Stimulated activated CD8-positive, alpha-beta memory T cell treated with anti-CD3 and anti-CD28 coated beads, Interleukin-4, amount 100 ng/mL, for 1 hour (primary cell): ENCODE measurements around the gene LASP1.
"Not testable (repeated sequence)": the region's sequence is repeated elsewhere in the genome, so short reads cannot be mapped to it uniquely, and the experiment has no call there.

Experiments used
- DNase-seq, 2 donors: peaks; one replicate each; pipeline ENCODE4 v3.0.0-alpha.2; 2020; ENCODE audit warnings: low read depth in 2 of 2, low spot score in 1 of 2

Gene LASP1

DNA sequence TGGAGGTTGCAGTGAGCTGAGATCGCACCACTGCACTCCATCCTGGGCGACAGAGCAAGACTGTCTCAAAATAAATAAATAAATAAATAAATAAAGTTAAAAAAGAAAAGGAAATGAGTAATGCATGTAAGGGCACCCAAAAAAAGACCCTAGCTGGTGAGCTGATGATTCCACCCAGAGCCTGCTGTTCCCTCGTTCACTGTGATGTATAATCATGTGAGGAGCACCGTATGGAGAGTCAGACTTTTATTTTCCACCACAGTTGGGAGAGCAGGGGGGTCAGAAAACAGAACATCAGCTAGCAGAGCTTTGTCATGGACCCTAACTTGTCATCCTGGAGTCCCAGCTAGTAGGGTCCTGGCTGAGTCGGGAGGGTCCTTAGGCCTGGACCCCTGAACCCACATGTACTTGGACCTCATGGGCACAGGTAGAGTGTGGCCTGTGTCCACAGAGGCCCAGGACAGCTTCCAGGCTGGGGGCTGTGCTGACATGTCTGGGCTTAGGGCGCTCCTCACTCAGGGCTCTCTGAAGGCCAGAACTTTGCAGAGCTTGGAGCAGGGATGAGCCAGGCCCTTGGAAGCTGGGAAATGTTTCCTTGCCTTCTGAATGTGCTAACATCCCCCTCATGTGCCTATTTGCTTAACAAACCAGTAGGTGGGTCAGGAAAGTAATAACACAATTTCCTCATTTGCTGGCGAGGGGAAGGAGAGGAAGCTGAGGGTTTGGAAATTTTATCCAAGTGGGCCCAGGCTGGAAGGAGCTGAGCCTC, 36.8 kb downstream of the LASP1 start:
- no peak for DNase-seq

- no peak for DNase-seq
Observed at GRCh38 chr17:38907930-38908675, 38.2 kb downstream of the LASP1 start.

DNA sequence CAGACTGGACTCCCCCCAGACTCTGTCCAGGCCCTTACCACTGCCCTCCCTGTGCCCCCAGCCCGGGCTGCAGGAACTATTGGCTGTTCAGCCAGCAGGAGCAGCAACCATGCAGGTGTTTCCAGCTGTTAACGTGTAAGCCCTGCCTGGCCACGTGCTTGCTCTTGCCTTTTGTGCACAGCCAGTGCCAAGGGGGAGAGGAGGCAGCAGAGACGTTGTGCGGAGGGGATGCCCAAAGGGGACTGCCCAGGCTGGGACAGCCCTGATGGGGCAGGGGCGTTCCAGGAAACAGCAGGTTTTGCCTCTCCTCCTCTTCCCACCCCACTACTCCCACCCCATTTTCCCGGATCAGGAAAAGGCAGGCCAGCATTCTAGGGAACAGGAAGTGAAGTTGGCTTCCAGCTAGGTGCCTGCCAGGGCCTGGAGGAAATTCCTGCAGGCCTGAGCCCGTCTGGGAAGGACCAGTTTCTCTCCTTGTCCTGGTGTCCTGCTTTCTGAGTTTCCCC, 38.9 kb downstream of the LASP1 start:
- DNase-seq, result no peak

DNA sequence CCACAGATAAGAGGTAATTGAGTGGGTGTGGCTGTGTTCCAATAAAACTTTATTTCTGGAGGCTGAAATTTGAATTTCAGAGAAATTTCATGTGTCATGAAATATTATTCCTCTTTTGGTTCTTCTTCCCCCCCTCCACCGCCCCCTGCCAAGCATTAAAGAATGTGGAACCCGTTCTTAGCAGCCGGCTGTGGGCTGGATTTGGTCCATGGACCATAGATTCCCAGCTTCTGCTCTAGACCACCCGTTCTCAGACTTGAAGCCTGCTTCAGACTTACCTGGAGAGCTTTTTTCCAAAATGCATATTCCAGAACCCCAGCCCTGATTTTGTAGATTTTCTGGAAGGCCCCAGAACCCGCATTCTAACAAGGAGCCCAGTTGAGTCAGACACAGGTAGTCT, 40.5 kb downstream of the LASP1 start:
- DNase-seq, result no peak

GRCh38 chr17:38911081-38911730, 41.3 kb downstream of the LASP1 start:
- no peak for DNase-seq

GRCh38 chr17:38911731-38912081, 41.8 kb downstream of the LASP1 start:
- DNase-seq, result not testable (repeated sequence)

DNA sequence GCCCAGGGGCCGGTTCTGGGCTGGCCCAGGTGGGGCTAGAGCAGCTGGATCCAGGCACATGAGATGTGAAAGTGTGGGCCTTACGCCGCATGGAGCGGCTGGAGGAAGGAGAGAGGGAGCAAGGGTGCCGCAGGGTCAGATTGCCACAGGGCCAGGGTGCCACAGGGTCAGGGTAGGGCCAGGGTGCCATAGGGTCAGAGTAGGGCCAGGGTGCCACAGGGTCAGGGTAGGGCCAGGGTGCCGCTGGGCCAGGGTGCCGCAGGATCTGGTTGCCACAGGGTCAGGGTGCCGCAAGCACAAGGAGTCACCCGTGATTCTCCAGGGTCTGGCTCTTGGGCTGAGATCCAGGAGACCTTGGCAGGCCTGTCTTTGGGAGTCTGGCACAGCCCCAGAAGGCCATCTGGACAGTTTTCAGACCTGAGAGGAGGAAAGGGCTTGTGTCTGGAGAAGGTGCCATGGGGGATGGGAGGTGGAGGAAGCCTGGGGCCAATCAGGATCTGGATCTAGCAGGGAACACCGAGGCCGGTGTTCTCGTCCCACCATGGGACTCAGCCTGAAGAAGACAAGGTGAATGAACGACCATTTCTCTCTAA, 42.5 kb downstream of the LASP1 start:
- DNase-seq, result no peak

GRCh38 chr17:38914741-38915638, 45.1 kb downstream of the LASP1 start:
- DNase-seq, result no peak

- DNase-seq, result no peak
Observed at GRCh38 chr17:38915639-38915995, 45.8 kb downstream of the LASP1 start.

- no peak for DNase-seq
Observed at GRCh38 chr17:38916771-38917170, 46.9 kb downstream of the LASP1 start.

DNA sequence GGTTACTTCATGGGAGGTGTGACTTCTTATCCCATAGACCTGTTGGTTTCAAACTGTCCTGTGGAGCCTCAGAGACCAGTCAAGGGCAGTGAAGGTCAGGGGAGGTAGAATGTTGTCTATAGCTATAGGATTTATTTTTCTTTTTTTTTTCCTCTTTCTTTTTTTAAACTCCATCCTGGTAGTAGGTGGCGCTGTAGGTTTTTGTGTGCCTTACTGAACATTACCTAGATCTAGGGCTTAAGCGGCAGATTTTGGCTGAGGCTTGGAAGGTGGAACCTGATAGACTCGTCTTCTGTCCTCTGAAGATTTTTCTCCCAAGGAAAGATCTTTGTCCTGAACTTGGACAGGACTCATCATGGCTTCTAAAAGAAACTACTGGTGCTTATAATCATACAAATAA, 47.4 kb downstream of the LASP1 start:
- no peak for DNase-seq

- no peak for DNase-seq
Observed at GRCh38 chr17:38918129-38918913, 48.5 kb downstream of the LASP1 start.

- no peak for DNase-seq
Observed at GRCh38 chr17:38918916-38919315, 49.1 kb downstream of the LASP1 start.

GRCh38 chr17:38919316-38920078, 49.6 kb downstream of the LASP1 start:
- no peak for DNase-seq

- DNase-seq, result no peak
Observed at GRCh38 chr17:38920374-38921291, 50.8 kb downstream of the LASP1 start.

- DNase-seq, result no peak
Observed at GRCh38 chr17:38921756-38922411, 52.0 kb downstream of the LASP1 start.

GRCh38 chr17:38922538-38923297, 52.9 kb downstream of the LASP1 start:
- no peak for DNase-seq
